ENCODE results near the gene LCT.
A peak's percentile ranks its signal among the peaks of the same experiment; 100 is the strongest.
"Not testable (repeated sequence)": the region's sequence is repeated elsewhere in the genome, so short reads cannot be mapped to it uniquely, and the experiment has no call there.

The LCT gene

GRCh38 chr2:135836596-135837270 is at the start of gene LCT:
LCT (minus strand) TSS chr2:135837184; CDS start chr2:135837169, 15 bp downstream.
- DNase-seq, result no peak

DNA sequence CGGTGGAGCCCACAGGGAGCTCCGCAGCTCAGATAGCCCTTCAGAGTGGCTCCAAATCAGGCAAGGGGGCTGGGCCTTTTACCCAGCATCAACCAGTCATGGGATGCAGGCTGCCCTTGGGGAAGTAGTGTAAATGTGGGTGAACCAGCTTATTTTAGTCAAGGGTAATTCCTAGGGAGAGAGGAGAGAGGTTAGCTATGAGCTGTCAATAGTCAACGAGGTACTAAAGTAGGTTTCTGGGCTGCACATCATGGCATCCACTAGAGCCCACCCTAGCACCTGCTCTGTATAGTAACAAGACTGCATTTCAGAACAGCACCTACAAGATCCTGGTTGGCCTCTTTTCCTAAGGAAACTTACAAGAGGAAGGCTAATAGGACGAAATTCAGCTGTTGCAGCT is 48.7 kb upstream of the LCT start:
- DNase-seq, result no peak

- DNase-seq, result no peak
Observed at GRCh38 chr2:135882415-135882814, 45.4 kb upstream of the LCT start.

DNA sequence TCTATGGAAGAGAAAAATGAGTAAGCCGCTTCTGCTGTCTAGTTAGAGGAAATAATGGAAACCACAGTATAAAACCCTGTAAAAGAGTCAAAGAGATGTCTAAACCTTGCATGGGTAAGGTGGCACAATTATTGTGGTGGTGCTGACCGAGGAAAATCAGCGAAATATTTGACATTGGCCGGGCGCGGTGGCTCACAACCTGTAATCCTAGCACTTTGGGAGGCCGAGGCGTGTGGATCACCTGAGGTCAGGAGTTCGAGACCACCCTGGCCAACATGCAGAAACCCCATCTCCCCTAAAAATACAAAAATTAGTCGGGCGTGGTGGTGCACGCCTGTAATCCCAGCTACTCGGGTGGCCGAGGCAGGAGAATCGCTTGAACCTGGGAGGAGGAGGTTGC is 39.8 kb upstream of the LCT start:
- DNase-seq, result not testable (repeated sequence)

DNA sequence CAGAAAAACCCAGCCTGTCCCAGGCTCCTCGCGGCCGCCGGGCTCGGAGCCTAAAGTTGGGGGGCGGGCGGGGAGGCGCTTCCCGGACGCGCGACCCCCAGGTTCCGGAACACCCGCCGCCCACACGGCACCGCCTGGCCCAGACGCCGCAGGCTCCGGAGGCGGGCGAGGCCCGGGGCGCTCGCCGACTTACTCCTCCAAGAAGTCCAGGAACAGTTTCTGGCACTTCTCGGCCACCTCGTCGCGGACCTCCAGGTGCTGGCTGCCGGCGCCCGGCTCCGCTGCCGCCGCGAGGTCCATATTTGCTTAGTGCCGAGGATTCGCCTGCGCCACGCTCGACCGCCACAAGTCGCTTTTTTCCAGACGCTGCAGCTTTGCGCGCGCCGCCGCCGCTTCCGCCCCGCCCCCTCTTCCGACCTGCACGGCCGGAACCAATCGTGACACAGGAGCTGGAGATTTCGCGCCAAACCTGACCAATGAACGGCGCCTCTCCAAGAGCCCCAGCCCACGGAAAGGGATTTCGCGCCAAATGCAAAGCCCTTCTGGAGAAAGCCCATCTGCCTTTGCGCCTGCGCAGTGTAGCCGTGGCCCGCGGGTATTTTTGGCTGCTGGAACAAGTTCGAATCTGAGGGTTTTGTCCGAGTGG is 39.2 kb upstream of the LCT start, which contains the start of gene MCM6:
MCM6 (minus strand) TSS at position 378 of the 646 bp plus-strand sequence; CDS start at position 300, 78 bp downstream.
- DNase-seq, result peak; percentile 88

DNA sequence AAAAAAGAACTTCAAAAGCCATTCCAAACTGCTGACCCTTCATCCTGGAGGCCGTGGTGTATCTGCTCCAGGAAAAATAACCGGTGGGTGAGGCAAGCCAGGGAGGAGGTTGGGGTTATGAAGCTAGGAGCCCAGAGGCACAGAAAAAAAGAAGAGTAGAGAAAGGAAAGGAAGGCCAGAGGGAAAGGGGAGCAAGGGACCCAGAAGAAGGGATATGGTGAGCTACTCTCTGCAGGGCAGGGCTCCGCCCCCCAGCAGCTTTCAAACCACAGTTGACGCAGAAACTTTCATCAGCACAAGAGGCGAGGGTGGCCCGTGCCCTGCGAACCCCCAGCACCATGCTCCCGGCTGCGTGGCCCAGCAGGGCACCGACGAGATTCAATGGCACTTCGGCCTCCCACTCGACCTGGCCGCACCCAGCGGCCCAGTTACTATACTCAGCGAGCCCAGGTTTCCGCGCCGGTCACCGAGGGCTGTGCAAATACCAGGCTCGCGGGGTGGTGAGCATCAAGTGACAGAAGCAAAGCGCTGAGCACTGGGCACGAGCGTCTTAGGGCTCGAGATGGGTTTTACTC is 38.6 kb upstream of the LCT start:
- DNase-seq, result peak; percentile 13

DNA sequence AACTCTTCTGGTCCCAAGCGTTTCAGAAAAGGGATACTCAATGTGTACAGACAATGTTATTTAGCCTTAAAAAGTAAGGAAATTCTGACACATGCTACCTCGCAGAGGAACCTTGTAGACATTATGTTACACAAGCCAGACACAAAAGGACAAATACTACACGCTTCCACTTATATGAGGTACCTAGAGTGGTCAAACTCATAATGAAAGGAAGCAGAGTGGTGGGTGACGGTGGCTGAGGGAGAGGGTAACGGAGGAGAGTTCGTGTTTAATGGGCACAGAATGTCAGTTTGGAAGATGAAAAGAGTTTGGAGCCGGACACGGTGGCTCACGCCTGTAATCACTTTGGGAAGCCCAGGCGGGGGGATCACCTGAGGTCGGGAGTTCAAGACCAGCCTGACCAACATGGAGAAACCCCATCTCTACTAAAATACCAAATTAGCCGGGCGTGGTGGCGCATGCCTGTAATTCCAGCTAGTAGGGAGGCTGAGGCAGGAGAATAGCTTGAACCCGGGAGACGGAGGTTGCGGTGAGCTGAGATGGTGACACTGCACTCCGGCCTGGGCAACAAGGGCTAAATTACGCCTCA is 37.9 kb upstream of the LCT start:
- no peak for DNase-seq

DNA sequence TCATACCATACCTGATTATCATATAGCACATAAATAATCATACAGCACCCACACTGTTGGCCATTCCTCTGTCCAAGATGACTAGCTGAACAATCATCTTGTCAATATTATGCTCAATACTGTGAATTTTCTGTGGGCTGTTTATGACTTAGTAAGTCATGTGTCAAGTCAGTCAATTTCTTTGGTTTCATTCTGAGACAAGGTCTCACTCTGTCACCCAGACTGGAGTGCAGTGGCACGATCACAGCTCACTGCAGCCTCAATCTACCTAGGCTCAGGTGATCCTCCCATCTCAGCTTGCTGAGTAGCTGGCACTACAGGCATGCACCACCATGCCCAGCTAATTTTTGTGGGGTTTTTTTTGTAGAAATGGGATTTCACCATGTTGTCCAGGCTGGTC is 33.6 kb upstream of the LCT start:
- no peak for DNase-seq

DNA sequence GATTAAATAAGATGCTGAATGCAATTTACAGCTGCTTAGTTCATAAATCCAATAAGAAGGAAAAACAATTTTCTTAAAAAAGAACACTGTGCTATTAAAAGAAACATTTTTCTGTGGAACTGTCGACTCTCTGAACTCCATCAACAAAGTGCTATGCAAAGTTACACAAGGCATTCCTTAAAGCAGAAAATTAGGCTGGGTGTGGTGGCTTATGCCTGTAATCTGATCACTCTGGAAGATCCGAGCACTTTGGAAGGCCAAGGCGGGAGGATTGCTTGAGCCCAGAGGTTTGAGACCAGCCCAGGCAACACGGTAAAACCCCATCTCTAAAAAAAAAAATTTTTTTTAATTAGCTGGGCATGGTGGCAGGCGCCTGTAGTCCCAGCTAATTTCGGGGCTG is 26.2 kb upstream of the LCT start:
- no peak for DNase-seq

GRCh38 chr2:135862718-135863117 is 25.7 kb upstream of the LCT start:
- DNase-seq, result no peak

- no peak for DNase-seq
Observed at GRCh38 chr2:135853401-135853800, 16.4 kb upstream of the LCT start.

- no peak for DNase-seq
Observed at GRCh38 chr2:135851858-135852257, 14.9 kb upstream of the LCT start.

DNA sequence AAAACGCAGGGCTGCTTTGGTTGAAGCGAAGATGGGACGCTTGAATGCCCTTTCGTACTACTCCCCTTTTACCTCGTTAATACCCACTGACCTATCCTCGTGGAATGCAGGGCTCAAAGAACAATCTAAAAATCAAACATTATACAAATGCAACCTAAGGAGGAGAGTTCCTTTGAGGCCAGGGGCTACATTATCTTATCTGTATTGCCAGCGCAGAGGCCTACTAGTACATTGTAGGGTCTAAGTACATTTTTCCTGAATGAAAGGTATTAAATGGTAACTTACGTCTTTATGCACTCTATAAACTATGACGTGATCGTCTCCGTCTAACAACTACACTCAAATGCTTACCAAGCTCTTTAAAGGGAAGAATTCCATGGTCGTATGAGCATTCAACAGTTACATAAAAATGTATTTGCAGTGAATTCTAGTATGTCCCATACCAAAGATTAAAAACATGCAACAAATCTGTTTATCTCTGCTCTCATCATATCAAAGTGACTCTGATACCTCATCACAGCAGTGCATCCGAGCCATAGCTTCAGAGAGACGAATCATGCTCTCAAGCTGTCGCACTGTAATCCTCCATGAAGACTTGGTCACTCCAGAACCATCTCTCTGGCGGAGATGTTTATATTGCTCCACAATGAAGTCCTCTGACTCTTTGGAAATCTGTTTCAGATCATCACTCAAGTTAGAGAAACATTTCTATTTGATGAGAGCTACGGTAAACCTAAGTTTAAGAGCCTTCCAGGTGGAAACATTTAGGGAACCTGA is 14.1 kb upstream of the LCT start:
- no peak for DNase-seq

- no peak for DNase-seq
Observed at GRCh38 chr2:135849087-135849486, 12.1 kb upstream of the LCT start.

DNA sequence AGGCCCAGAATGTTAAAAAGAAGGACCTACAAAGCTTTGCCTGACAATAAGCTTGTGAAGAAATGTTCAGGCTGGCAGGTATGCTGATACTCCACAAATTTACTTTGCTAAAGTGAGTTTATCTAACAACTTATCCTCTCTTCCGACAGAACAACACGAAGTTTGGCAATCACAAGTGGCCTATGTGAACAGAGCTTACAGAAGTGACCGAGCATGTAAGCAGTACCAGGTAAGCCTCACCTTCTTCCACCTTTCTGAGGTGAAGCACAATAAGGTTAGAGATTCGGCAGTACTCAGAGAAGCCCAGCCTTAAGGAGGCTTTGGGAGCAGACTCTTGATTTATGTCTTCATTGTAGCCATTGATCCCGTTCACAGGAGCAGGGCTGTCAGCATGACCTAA is 9.0 kb upstream of the LCT start:
- DNase-seq, result no peak

GRCh38 chr2:135845257-135845656 is 8.3 kb upstream of the LCT start:
- no peak for DNase-seq

- no peak for DNase-seq
Observed at GRCh38 chr2:135844301-135844895, 7.4 kb upstream of the LCT start.

- no peak for DNase-seq
Observed at GRCh38 chr2:135843671-135844070, 6.7 kb upstream of the LCT start.

- no peak for DNase-seq
Observed at GRCh38 chr2:135840601-135841000, 3.6 kb upstream of the LCT start.

DNA sequence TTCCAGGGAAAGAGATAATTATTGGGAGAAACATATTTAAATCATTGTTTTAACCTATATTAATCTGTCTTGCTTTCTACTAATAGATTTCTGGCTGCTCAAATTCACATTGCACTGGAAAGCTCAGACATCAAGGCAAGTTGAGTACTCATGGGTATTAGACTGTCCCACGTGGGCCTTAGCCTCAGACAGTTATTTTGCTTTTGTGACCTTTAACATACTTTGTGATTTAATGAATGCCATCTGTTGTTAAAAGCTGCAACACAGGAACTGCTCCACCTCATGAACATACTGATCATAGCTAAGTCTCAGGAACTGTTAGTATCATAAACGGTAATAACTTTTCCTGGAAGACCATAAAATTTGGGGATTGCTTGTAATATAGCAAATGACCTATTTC is 2.7 kb upstream of the LCT start:
- no peak for DNase-seq

DNA sequence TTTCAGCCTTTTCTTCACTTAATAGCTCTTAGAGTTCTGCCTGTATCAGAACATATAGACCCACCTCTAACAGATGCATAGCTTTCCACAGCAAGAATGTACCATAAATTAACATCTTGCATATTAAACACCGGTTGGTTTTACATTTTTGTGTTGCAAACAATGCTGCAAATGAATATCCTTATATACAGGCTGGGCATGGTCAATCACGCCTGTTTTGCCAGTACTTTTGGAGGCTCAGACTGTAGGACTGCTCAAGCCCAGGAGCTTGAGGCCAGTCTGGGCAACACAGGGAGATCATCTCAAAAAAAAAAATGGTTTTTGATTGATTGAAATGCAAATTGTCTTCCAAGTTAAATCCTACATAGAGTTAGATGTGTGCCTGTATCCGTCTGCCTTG is 1.5 kb upstream of the LCT start:
- no peak for DNase-seq

DNA sequence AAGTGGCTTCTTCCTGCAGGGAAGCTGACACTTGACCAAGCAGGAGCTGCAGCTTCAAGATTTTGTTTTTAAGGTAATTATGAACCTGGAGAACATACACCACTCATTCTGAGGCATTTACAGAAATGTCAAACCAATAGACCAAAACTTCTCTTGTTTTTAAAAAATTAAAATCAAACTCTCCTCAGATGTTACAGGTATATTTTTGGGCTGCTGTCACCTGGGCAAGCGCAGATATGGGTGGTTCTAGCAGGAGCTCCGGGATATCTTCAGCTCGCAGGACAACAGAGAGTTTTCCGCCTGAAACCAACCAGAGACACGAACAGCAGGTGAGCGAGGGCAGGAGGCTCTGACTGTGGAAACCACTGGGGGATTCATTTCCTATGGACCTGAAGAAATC is 4.1 kb downstream of the LCT start:
- no peak for DNase-seq
